ENCODE data around the gene RHBDL3. TPM values are rescaled to one million over a fixed set of nuclear protein-coding genes. Genes with fewer than 3 reads are reported as not detected.
"Not testable (repeated sequence)": the region's sequence is repeated elsewhere in the genome, so short reads cannot be mapped to it uniquely, and the experiment has no call there.

RHBDL3 gene
- total RNA-seq, 2 experiments from 2014 or later = not detected

DNA sequence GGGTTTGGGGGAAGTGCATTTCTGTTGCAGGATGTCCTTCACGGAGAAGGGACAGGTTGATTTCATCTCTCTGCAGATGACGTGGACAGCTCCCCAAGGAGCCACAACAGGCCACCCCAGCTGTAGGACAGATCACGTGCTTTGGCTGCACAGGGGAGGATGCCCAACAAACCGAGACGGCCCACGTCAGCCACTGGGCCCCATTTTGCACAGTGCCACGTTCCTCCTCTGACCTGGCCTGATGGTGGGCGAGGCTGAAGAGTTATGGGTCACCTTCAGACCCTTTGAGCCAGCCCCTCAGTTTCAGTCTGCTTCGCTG is 9.0 kb upstream of the RHBDL3 start:
- CTCF ChIA-PET = interaction anchor here (0.6 to 1.6 kb wide), 4 partner anchors 11 to 117 kb away, joined by 3 to 5 read pairs (median 4); no protein-coding TSS in a partner anchor
- H3K27ac Mint-ChIP-seq = no peak overlapping the region
- intact Hi-C loops (cut with micrococcal nuclease) = no loop called here

DNA sequence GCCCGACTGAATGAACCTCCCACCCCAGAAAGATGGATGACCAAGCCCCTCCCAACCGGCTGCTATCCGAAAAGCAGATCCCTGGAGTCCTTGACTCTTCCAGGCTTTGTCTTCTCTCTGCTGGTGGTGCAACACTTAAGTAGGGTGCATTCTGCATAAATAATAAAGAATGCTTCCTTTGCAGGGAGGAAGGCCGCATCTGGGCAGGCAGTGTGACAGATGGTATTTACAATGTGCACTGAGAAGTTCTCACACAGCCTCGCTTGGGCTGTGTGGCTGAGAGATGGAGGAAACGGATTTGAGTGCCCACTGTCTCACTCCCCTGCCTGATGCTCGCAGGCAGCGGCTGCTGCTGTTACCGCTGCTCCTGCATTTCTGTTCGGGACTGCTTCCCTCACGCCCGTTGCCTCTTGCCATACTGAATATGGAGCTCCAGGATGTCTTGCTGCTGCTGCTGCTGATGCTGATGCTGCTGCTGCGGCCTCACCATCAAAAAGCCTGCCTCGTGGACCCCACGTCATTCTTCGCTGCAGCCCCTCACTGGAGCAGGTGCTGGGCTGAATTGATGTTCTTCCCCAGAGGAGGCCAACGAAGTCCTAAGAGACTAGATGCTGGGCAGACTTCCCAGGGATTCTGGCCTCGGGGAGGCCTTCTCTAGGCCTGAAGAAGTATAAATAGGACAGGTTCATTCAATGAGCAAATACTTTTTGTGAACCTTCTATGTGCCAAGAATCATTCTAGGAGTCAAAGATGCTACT is 7.1 kb upstream of the RHBDL3 start:
- Mint-ChIP-seq H3K27me3 (ENCODE audit: low read depth) (peaks cover 15% of the 10 kb centered on the region), H3K36me3 (ENCODE audit: low read depth) (no peaks in the 10 kb centered on the region), H3K9me3 (no peaks in the 10 kb centered on the region), H3K4me3 (no peak overlapping the region), H3K27ac (no peak overlapping the region), H3K4me1 (ENCODE audit: low read depth) (no peaks in the 10 kb centered on the region)
- intact Hi-C loops (cut with micrococcal nuclease) = no loop called here
- DNase-seq = no peak
- CTCF ChIA-PET = interaction anchor here (0.9 kb wide), 1 partner anchor 145 kb away, joined by 6 read pairs; no protein-coding TSS in a partner anchor

More for the DNA sequence above, 9.0 kb upstream of the RHBDL3 start:
- Mint-ChIP-seq H3K4me3 (no peak overlapping the region), H3K4me1 (ENCODE audit: low read depth) (no peaks in the 10 kb centered on the region), H3K27me3 (ENCODE audit: low read depth) (peaks cover 12% of the 10 kb centered on the region), H3K9me3 (no peaks in the 10 kb centered on the region), H3K36me3 (ENCODE audit: low read depth) (no peaks in the 10 kb centered on the region)
- DNase-seq = no peak

DNA sequence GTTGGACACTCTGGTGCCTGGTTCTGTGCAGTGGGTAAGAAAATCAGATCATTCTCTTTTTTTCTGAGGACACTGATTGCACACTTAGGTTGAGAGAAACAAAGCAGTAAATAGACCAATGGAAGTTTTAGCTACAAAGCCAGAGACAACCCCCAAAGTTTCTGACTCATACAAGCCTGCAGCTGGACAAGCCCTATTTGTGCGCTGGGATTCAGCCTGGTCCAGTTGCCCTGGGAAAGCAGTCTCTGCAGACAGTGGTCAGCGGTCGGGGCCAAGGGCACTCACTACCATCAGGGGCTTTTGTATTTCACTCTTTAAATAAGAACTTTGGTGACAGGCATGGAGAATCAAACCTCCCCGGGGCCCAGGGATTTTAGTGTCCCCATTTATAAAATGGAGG is 6.0 kb upstream of the RHBDL3 start:
- no peak overlapping the region for H3K4me3 Mint-ChIP-seq
- CTCF ChIA-PET = interaction anchor here (0.9 kb wide), 1 partner anchor 144 kb away, joined by 6 read pairs; no protein-coding TSS in a partner anchor
- H3K36me3 Mint-ChIP-seq (ENCODE audit: low read depth) = no peaks in the 10 kb centered on the region
- H3K27ac Mint-ChIP-seq = no peak overlapping the region
- intact Hi-C loops (cut with micrococcal nuclease) = no loop called here
- no peak for DNase-seq
- H3K9me3 Mint-ChIP-seq = no peaks in the 10 kb centered on the region
- H3K27me3 Mint-ChIP-seq (ENCODE audit: low read depth) = peaks cover 26% of the 10 kb centered on the region
- H3K4me1 Mint-ChIP-seq (ENCODE audit: low read depth) = no peaks in the 10 kb centered on the region

DNA sequence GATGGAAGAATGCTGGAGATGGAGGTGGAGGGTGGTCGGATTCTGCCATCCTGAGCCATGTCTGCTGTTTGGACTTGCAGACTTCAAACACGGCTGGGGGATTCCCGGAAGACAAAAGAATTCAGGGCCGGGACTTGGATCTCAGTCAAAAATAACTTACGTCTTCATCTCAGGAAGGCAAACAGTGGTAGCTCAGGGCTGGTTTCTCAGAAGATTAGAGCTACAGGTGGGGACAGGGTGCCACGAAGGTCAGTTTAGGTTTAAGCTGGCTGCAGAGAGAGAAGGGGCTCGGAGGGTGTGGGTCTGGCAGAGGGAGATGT is 4.3 kb upstream of the RHBDL3 start:
- Mint-ChIP-seq H3K27me3 (ENCODE audit: low read depth) (peaks cover 30% of the 10 kb centered on the region), H3K9me3 (no peaks in the 10 kb centered on the region), H3K27ac (no peak overlapping the region), H3K36me3 (ENCODE audit: low read depth) (no peaks in the 10 kb centered on the region), H3K4me1 (ENCODE audit: low read depth) (peaks cover 3% of the 10 kb centered on the region), H3K4me3 (no peak overlapping the region)
- DNase-seq = no peak
- intact Hi-C loops (cut with micrococcal nuclease) = no loop called here
- CTCF ChIA-PET = interaction anchor here (2.8 kb wide), 1 partner anchor 8 kb away, joined by 14 read pairs; no protein-coding TSS in a partner anchor

DNA sequence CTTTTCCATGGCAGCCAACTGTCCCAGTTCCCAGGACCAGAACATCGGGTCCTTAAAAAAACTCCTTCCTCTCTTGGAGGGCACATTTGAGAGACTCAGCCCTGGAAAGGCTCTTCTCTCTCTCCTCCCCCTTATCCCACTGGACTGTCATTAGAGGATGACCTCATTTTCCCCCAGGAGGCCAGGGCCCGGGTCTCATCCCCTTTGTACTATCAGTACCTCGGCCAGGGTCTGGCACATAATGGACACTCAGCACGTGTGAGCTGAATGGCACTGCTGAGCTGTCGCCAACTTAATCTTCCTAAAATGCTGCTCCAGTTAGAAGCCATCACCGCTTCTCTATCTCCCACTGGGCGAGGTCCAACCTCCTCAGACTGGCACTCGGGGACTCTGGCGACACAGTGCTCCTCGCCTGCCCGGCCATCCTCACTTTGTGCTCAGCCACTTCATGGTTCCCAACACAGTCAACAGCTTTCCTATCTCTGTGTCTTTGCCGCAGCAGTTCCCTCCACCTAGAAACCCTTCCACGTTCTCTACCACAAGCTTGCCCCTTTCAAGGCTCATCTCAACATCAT is 3.6 kb upstream of the RHBDL3 start:
- Mint-ChIP-seq H3K4me3 (no peak overlapping the region), H3K27ac (no peak overlapping the region), H3K9me3 (no peaks in the 10 kb centered on the region), H3K4me1 (ENCODE audit: low read depth) (peaks cover 6% of the 10 kb centered on the region), H3K36me3 (ENCODE audit: low read depth) (no peaks in the 10 kb centered on the region), H3K27me3 (ENCODE audit: low read depth) (peaks cover 32% of the 10 kb centered on the region)
- no peak for DNase-seq
- CTCF ChIA-PET = interaction anchor here (2.8 kb wide), 1 partner anchor 9 kb away, joined by 14 read pairs; no protein-coding TSS in a partner anchor
- intact Hi-C loops (cut with micrococcal nuclease) = no loop called here

DNA sequence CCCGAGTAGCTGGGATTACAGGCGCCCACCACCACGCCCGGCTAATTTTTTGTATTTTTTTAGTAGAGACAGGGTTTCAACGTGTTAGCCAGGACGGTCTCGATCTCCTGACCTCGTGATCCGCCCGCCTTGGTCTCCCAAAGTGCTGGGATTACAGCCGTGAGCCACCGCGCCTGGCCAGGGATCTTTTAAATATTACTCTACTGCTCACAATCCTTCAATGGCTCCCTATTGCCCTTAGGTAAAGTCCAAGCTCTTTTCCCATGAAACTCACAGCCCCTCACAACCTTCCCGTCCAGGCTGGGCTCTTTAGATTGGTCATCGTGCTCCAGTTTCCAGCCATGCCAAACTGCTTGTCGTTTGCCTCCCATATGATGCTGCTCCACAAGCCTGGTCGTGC is 2.1 kb upstream of the RHBDL3 start:
- Mint-ChIP-seq H3K27me3 (ENCODE audit: low read depth) (peaks cover 44% of the 10 kb centered on the region), H3K4me1 (ENCODE audit: low read depth) (peaks cover 13% of the 10 kb centered on the region)
- CTCF ChIA-PET = interaction anchor here (2.8 kb wide), 1 partner anchor 10 kb away, joined by 14 read pairs; no protein-coding TSS in a partner anchor
- intact Hi-C loops (cut with micrococcal nuclease); DNase-seq; H3K9me3 Mint-ChIP-seq; H3K4me3 Mint-ChIP-seq; H3K36me3 Mint-ChIP-seq (ENCODE audit: low read depth); H3K27ac Mint-ChIP-seq: not testable (repeated sequence)

DNA sequence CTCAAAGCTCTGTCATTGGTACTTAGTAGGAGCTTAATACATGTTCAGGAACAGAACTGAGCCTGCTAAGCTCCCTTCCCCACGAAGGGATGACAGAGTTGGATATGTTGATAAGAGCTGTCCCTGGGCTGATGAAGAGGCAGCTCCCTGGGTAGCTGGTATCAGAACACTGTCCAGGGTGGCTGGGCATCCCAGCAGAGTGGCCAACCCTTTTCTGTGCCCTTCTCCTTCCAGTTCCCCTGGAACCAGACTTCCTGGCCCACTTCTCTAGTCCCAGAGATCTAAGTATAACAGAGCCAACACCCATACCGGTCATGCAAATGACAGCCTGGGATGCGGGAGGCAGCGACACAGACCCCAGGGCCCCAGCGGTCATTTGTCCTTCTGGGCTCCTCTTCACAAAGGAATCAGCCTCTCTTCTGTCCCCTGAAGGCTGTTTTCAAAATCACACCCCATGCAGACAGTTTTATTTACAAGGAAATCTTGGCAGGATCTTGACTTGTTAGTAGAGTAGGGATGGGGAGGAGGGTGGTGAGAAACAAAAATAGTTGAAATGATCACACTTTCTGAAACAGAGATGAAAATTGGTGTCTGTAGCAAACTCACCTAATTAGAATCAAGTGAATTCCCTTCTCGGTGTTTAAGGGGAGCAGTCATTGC is 1.4 kb upstream of the RHBDL3 start:
- Mint-ChIP-seq H3K27ac (no peak overlapping the region), H3K4me1 (ENCODE audit: low read depth) (peaks cover 13% of the 10 kb centered on the region), H3K9me3 (no peaks in the 10 kb centered on the region), H3K36me3 (ENCODE audit: low read depth) (no peaks in the 10 kb centered on the region), H3K27me3 (ENCODE audit: low read depth) (peaks cover 52% of the 10 kb centered on the region), H3K4me3 (peak overlapping the region; percentile 11)
- CTCF ChIA-PET = interaction anchor here (2.8 kb wide), 1 partner anchor 11 kb away, joined by 14 read pairs; no protein-coding TSS in a partner anchor
- intact Hi-C loops (cut with micrococcal nuclease) = no loop called here
- no peak for DNase-seq

DNA sequence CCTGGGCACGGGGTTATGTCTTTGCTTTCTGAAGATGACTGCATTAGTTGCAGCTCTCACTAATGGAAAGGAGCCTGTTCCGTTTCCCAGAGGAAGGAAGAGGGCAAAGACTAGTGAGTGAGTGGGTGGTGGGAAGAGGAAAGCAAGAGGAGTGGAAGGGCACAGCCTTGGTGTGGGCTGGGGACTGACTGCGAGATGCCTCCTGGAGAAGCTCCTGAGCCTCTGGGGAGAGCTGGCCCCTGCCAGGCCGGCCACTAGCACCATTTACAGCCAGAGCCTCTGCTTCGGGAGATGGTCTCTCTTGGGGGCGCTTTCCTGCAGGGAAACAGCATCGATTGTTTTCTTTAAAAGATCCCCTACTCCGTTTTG is 825 bp upstream of the RHBDL3 start:
- intact Hi-C loops (cut with micrococcal nuclease) = no loop called here
- Mint-ChIP-seq H3K4me3 (peak overlapping the region; percentile 11), H3K27ac (no peak overlapping the region), H3K4me1 (ENCODE audit: low read depth) (peaks cover 13% of the 10 kb centered on the region), H3K27me3 (ENCODE audit: low read depth) (peaks cover 54% of the 10 kb centered on the region), H3K9me3 (no peaks in the 10 kb centered on the region), H3K36me3 (ENCODE audit: low read depth) (no peaks in the 10 kb centered on the region)
- DNase-seq = no peak
- CTCF ChIA-PET = no interaction called here

DNA sequence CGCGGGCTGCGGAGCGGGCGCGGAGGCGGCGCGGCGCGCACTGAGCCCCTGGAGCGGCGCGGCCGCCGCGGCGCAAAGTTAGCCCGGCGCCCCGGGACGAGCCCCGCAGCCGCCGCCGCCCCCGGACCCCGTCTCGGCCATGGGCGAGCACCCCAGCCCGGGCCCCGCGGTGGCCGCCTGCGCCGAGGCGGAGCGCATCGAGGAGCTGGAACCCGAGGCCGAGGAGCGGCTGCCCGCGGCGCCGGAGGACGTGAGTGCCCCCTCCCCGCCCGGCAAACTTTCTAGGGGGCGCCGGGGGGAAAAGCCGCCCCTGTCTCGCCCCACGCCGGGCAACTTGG is 388 bp downstream of the RHBDL3 start:
- peaks cover 54% of the 10 kb centered on the region for H3K27me3 Mint-ChIP-seq (ENCODE audit: low read depth)
- no peaks in the 10 kb centered on the region for H3K9me3 Mint-ChIP-seq
- peaks cover 13% of the 10 kb centered on the region for H3K4me1 Mint-ChIP-seq (ENCODE audit: low read depth)
- no peak overlapping the region for H3K4me3 Mint-ChIP-seq
- no peaks in the 10 kb centered on the region for H3K36me3 Mint-ChIP-seq (ENCODE audit: low read depth)
- intact Hi-C loops (cut with micrococcal nuclease) = no loop called here
- DNase-seq = no peak
- CTCF ChIA-PET = no interaction called here
- no peak overlapping the region for H3K27ac Mint-ChIP-seq

DNA sequence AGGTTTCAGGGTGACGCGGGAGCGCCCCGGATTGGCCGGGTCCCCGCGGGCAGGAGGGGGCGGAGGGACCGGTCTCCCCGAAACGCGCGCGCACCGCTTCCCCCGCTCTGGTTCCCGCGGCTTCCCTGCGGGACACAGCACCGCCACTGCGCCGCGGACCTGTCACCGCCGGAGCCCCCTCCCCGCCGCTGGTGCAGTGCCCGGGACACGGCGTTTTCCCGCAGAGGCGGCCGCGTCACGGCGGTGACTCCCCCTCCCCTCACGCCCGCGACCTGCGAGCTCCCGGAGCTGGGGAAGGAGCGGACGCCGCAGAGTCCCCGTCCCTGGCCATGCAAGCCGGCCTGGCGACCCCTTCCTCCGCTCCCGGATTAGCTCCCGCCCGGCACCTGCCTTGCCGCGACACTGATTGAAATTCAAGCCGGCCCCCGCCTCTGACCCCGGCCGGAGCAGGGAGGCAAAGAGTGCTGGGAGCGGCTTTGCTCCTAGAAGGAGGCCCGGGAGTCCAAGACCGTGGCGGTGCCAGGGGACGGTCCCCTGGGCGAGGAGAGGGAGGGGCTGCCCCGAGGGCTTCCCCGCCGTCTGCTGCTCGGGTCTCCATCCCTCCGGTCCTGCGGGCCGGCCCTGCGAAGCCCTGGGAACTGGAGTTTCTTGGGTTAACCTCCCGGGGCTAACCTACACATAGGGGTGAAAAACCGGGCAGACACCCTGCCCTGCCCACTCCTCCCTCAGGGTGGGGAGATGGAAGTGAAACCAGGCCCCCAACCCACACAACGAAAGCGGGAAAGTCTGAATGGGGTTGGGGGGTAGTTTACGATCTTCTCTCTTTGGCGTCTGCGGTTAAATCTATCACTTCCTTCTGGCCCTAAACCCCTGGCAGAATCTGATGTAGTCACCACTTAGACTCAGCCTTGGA is 1.0 kb downstream of the RHBDL3 start:
- Mint-ChIP-seq H3K4me3 (peak overlapping the region; percentile 54), H3K4me1 (ENCODE audit: low read depth) (peaks cover 13% of the 10 kb centered on the region), H3K9me3 (no peaks in the 10 kb centered on the region), H3K27me3 (ENCODE audit: low read depth) (peaks cover 50% of the 10 kb centered on the region), H3K27ac (no peak overlapping the region), H3K36me3 (ENCODE audit: low read depth) (no peaks in the 10 kb centered on the region)
- intact Hi-C loops (cut with micrococcal nuclease) = no loop called here
- DNase-seq = peak; percentile 22
- CTCF ChIA-PET = no interaction called here

DNA sequence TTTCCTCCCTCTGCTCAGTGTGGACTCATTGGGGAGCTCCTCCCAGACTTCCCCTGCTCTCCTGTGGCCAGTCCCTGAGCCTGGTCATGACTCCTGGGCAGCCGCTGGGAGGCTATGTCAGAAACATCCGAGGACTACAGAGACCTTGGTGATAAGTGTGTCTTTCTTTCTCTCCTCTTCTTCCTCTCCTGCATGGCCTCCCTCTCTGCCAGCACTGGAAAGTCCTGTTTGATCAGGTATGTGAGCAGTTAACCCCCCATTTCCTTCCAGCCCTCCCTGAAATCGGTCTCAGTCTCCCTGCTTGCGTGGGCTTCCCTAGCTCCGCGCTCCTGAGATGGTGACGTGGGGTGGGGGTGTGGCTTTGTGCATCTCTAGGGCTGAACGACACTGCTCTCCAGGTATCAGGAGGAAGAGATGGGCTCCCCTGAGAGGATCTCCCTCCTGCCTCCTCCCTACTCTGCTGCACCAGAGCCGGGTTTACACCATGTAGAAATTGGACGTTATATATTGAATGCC is 2.1 kb downstream of the RHBDL3 start:
- Mint-ChIP-seq H3K27ac (no peak overlapping the region), H3K27me3 (ENCODE audit: low read depth) (peaks cover 56% of the 10 kb centered on the region), H3K36me3 (ENCODE audit: low read depth) (no peaks in the 10 kb centered on the region), H3K4me1 (ENCODE audit: low read depth) (peaks cover 13% of the 10 kb centered on the region), H3K4me3 (peak overlapping the region; percentile 41), H3K9me3 (no peaks in the 10 kb centered on the region)
- no peak for DNase-seq
- intact Hi-C loops (cut with micrococcal nuclease) = no loop called here
- CTCF ChIA-PET = interaction anchor here (1.0 kb wide), 1 partner anchor 12 kb away, joined by 3 read pairs; no protein-coding TSS in a partner anchor

DNA sequence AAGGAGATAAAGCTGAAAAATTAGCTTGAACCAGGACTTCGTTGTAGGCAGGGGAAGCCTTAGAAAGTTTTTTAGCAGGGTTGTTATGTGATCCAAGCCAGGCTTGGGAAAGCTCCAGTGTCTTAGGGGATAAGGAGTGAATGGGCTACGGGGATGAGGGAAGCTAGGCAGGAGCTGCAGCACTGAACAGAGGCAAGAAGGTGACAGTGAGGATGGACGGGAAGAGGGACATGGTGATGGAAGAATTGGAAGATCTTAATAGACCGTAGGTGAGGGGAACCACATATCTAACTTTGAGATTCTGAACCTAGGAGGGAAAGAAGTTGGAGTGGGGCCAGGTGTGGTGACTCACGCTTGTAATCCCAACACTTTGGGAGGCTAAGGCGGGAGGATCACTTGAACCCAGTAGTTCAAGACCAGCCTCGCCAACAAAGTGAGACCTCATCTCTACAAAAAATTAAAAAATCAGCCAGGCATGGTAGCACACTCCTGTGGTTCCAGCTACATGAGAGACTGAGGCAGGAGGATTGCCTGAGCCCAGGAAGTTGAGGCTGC is 3.2 kb downstream of the RHBDL3 start:
- H3K4me1 Mint-ChIP-seq (ENCODE audit: low read depth) = peaks cover 13% of the 10 kb centered on the region
- no peak overlapping the region for H3K4me3 Mint-ChIP-seq
- no peaks in the 10 kb centered on the region for H3K36me3 Mint-ChIP-seq (ENCODE audit: low read depth)
- peaks cover 50% of the 10 kb centered on the region for H3K27me3 Mint-ChIP-seq (ENCODE audit: low read depth)
- DNase-seq = no peak
- no peaks in the 10 kb centered on the region for H3K9me3 Mint-ChIP-seq
- CTCF ChIA-PET = no interaction called here
- intact Hi-C loops (cut with micrococcal nuclease) = no loop called here
- H3K27ac Mint-ChIP-seq = no peak overlapping the region
